Measurements from ENCODE around the gene VWA5B1. TPM values are rescaled to one million over a fixed set of nuclear protein-coding genes. Genes with fewer than 3 reads are reported as not detected.

Gene VWA5B1
- total RNA-seq, 1 donor = not detected

DNA sequence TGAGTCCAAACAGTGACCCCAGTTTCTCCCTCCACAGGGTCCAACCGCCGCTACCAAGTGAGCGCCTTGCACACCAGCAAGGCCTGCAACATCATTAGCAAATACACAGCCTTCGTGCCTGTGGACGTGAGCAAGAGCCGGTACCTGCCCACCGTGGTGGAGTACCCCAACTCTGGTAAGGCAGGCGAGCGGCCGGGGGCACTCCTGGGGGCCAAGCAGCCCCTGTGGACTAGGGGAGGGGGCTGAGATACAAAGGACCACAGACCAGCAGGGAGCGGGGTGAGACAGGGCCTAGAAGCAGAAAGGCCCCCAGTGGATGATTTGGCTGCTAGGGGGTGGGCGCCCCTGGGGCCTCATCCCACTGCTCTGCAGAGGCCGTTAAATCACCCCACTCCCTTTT, 54.7 kb downstream of the VWA5B1 start:
- no peak overlapping the region for H2AFZ ChIP-seq (ENCODE audit: low read length)
- H4K20me1 ChIP-seq (ENCODE audit: insufficient read depth, low read length) = no peaks in the 10 kb centered on the region
- H3K36me3 ChIP-seq (ENCODE audit: insufficient read depth, low read length) = no peaks in the 10 kb centered on the region
- peaks cover 34% of the 10 kb centered on the region for H3K27me3 ChIP-seq (ENCODE audit: insufficient read depth, low read length)
- TF ChIP-seq CTCF (IDR thresholded peaks at IDR 0.05; ENCODE audit: extremely low read depth, low read depth, low read length) = no peak
- DNase-seq (ENCODE audit: insufficient read length, low spot score, missing footprints) = peak; percentile 57
- H3K79me2 ChIP-seq (ENCODE audit: insufficient read depth, low read length) = no peaks in the 10 kb centered on the region
- H3K4me3 ChIP-seq (ENCODE audit: insufficient read depth, low read length) = no peak overlapping the region
- H3K27ac ChIP-seq (ENCODE audit: low read depth, low read length) = no peak overlapping the region
- no peaks in the 10 kb centered on the region for H3K4me1 ChIP-seq (ENCODE audit: insufficient read depth, low read length)
- H3K4me2 ChIP-seq (ENCODE audit: insufficient read depth, low read length) = no peak overlapping the region
- H3K9me3 ChIP-seq (ENCODE audit: low read depth, low read length) = no peaks in the 10 kb centered on the region

GRCh38 chr1:20346433-20346832, 55.8 kb downstream of the VWA5B1 start:
- H3K79me2 ChIP-seq (ENCODE audit: insufficient read depth, low read length) = no peaks in the 10 kb centered on the region
- H3K27me3 ChIP-seq (ENCODE audit: insufficient read depth, low read length) = peaks cover 28% of the 10 kb centered on the region
- no peaks in the 10 kb centered on the region for H3K4me1 ChIP-seq (ENCODE audit: insufficient read depth, low read length)
- peak; percentile 32 for DNase-seq (ENCODE audit: insufficient read length, low spot score, missing footprints)
- H3K27ac ChIP-seq (ENCODE audit: low read depth, low read length) = no peak overlapping the region
- no peaks in the 10 kb centered on the region for H3K9me3 ChIP-seq (ENCODE audit: low read depth, low read length)
- no peak overlapping the region for H2AFZ ChIP-seq (ENCODE audit: low read length)
- no peak overlapping the region for H3K4me3 ChIP-seq (ENCODE audit: insufficient read depth, low read length)
- H3K36me3 ChIP-seq (ENCODE audit: insufficient read depth, low read length) = no peaks in the 10 kb centered on the region
- H3K4me2 ChIP-seq (ENCODE audit: insufficient read depth, low read length) = no peak overlapping the region
- TF ChIP-seq CTCF (IDR thresholded peaks at IDR 0.05; ENCODE audit: extremely low read depth, low read depth, low read length) = no peak
- no peaks in the 10 kb centered on the region for H4K20me1 ChIP-seq (ENCODE audit: insufficient read depth, low read length)

GRCh38 chr1:20347699-20348098, 57.0 kb downstream of the VWA5B1 start:
- H3K4me1 ChIP-seq (ENCODE audit: insufficient read depth, low read length) = no peaks in the 10 kb centered on the region
- DNase-seq (ENCODE audit: insufficient read length, low spot score, missing footprints) = no peak
- H3K9me3 ChIP-seq (ENCODE audit: low read depth, low read length) = no peaks in the 10 kb centered on the region
- H4K20me1 ChIP-seq (ENCODE audit: insufficient read depth, low read length) = no peaks in the 10 kb centered on the region
- H3K4me2 ChIP-seq (ENCODE audit: insufficient read depth, low read length) = no peak overlapping the region
- H3K4me3 ChIP-seq (ENCODE audit: insufficient read depth, low read length) = no peak overlapping the region
- no peak for TF ChIP-seq CTCF (IDR thresholded peaks at IDR 0.05; ENCODE audit: extremely low read depth, low read depth, low read length)
- H2AFZ ChIP-seq (ENCODE audit: low read length) = no peak overlapping the region
- H3K79me2 ChIP-seq (ENCODE audit: insufficient read depth, low read length) = no peaks in the 10 kb centered on the region
- no peaks in the 10 kb centered on the region for H3K36me3 ChIP-seq (ENCODE audit: insufficient read depth, low read length)
- H3K27ac ChIP-seq (ENCODE audit: low read depth, low read length) = no peak overlapping the region
- peaks cover 23% of the 10 kb centered on the region for H3K27me3 ChIP-seq (ENCODE audit: insufficient read depth, low read length)

GRCh38 chr1:20348326-20348915, 57.7 kb downstream of the VWA5B1 start:
- Histone ChIP-seq H3K4me3 (ENCODE audit: insufficient read depth, low read length) (no peak overlapping the region), H3K4me2 (ENCODE audit: insufficient read depth, low read length) (no peak overlapping the region), H3K36me3 (ENCODE audit: insufficient read depth, low read length) (no peaks in the 10 kb centered on the region), H3K27ac (ENCODE audit: low read depth, low read length) (no peak overlapping the region), H3K9me3 (ENCODE audit: low read depth, low read length) (no peaks in the 10 kb centered on the region), H3K4me1 (ENCODE audit: insufficient read depth, low read length) (no peaks in the 10 kb centered on the region), H2AFZ (ENCODE audit: low read length) (no peak overlapping the region), H4K20me1 (ENCODE audit: insufficient read depth, low read length) (no peaks in the 10 kb centered on the region), H3K79me2 (ENCODE audit: insufficient read depth, low read length) (no peaks in the 10 kb centered on the region), H3K27me3 (ENCODE audit: insufficient read depth, low read length) (peaks cover 22% of the 10 kb centered on the region)
- TF ChIP-seq CTCF (IDR thresholded peaks at IDR 0.05; ENCODE audit: extremely low read depth, low read depth, low read length) = no peak
- DNase-seq (ENCODE audit: insufficient read length, low spot score, missing footprints) = peak; percentile 63

All from osteoblast (primary cell).